ENCODE measurements around the gene HMGB3.

HMGB3 gene

GRCh38 chrX:150990910-150991309, 7.8 kb downstream of the HMGB3 start:
- Histone ChIP-seq H3K4me3 (ENCODE audit: low read depth, low read length) (no peak overlapping the region), H3K27ac (no peak overlapping the region), H3K36me3 (ENCODE audit: control insufficient read depth, insufficient read depth, low read length) (no peaks in the 10 kb centered on the region)

GRCh38 chrX:151000861-151001331, 17.8 kb downstream of the HMGB3 start:
- H3K9me3 ChIP-seq (ENCODE audit: control insufficient read depth, low read length) = no peaks in the 10 kb centered on the region
- no peak for TF ChIP-seq CTCF (IDR thresholded peaks at IDR 0.05)
- H3K36me3 ChIP-seq (ENCODE audit: control insufficient read depth, insufficient read depth, low read length) = no peaks in the 10 kb centered on the region
- no peaks in the 10 kb centered on the region for H3K27me3 ChIP-seq (ENCODE audit: control insufficient read depth, insufficient read depth, low read length)
- no peaks in the 10 kb centered on the region for H3K79me2 ChIP-seq
- no peak overlapping the region for H3K4me2 ChIP-seq (ENCODE audit: low read length)
- H2AFZ ChIP-seq = no peak overlapping the region
- no peak overlapping the region for H3K27ac ChIP-seq
- H3K4me3 ChIP-seq (ENCODE audit: low read depth, low read length) = no peak overlapping the region
- no peak overlapping the region for H3K9ac ChIP-seq
- no peaks in the 10 kb centered on the region for H3K4me1 ChIP-seq

More at GRCh38 chrX:150990910-150991309, 7.8 kb downstream of the HMGB3 start:
- H2AFZ ChIP-seq = no peak overlapping the region
- no peak overlapping the region for H3K9ac ChIP-seq
- H3K4me1 ChIP-seq = no peaks in the 10 kb centered on the region
- H3K79me2 ChIP-seq = no peaks in the 10 kb centered on the region
- TF ChIP-seq CTCF (IDR thresholded peaks at IDR 0.05) = no peak
- no peaks in the 10 kb centered on the region for H3K27me3 ChIP-seq (ENCODE audit: control insufficient read depth, insufficient read depth, low read length)
- no peak overlapping the region for H3K4me2 ChIP-seq (ENCODE audit: low read length)
- no peaks in the 10 kb centered on the region for H3K9me3 ChIP-seq (ENCODE audit: control insufficient read depth, low read length)

- Histone ChIP-seq H3K9ac (no peak overlapping the region), H3K4me1 (no peaks in the 10 kb centered on the region), H2AFZ (no peak overlapping the region), H3K9me3 (ENCODE audit: control insufficient read depth, low read length) (no peaks in the 10 kb centered on the region), H3K4me3 (ENCODE audit: low read depth, low read length) (no peak overlapping the region), H3K27me3 (ENCODE audit: control insufficient read depth, insufficient read depth, low read length) (no peaks in the 10 kb centered on the region), H3K27ac (no peak overlapping the region), H3K79me2 (no peaks in the 10 kb centered on the region), H3K4me2 (ENCODE audit: low read length) (no peak overlapping the region), H3K36me3 (ENCODE audit: control insufficient read depth, insufficient read depth, low read length) (no peaks in the 10 kb centered on the region)
- peak; percentile 46 for TF ChIP-seq CTCF (IDR thresholded peaks at IDR 0.05)
These were observed 20.9 kb downstream of the HMGB3 start for GRCh38 chrX:151004085-151004484.

- no peak for TF ChIP-seq CTCF (IDR thresholded peaks at IDR 0.05)
- Histone ChIP-seq H3K4me1 (no peaks in the 10 kb centered on the region), H3K79me2 (no peaks in the 10 kb centered on the region), H2AFZ (no peak overlapping the region), H3K9ac (no peak overlapping the region), H3K9me3 (ENCODE audit: control insufficient read depth, low read length) (no peaks in the 10 kb centered on the region), H3K4me3 (ENCODE audit: low read depth, low read length) (no peak overlapping the region), H3K27ac (no peak overlapping the region), H3K27me3 (ENCODE audit: control insufficient read depth, insufficient read depth, low read length) (no peaks in the 10 kb centered on the region), H3K36me3 (ENCODE audit: control insufficient read depth, insufficient read depth, low read length) (no peaks in the 10 kb centered on the region), H3K4me2 (ENCODE audit: low read length) (no peak overlapping the region)
These were observed 23.4 kb downstream of the HMGB3 start for GRCh38 chrX:151006410-151007109.

GRCh38 chrX:151009582-151009981, 26.4 kb downstream of the HMGB3 start:
- H3K79me2 ChIP-seq = no peaks in the 10 kb centered on the region
- no peaks in the 10 kb centered on the region for H3K9me3 ChIP-seq (ENCODE audit: control insufficient read depth, low read length)
- no peak overlapping the region for H3K27ac ChIP-seq
- TF ChIP-seq CTCF (IDR thresholded peaks at IDR 0.05) = no peak
- H3K36me3 ChIP-seq (ENCODE audit: control insufficient read depth, insufficient read depth, low read length) = no peaks in the 10 kb centered on the region
- no peaks in the 10 kb centered on the region for H3K4me1 ChIP-seq
- H3K9ac ChIP-seq = no peak overlapping the region
- H2AFZ ChIP-seq = no peak overlapping the region
- H3K27me3 ChIP-seq (ENCODE audit: control insufficient read depth, insufficient read depth, low read length) = no peaks in the 10 kb centered on the region
- H3K4me3 ChIP-seq (ENCODE audit: low read depth, low read length) = no peak overlapping the region
- H3K4me2 ChIP-seq (ENCODE audit: low read length) = no peak overlapping the region
